Activated naive CD4-positive, alpha-beta T cell treated with anti-CD3 and anti-CD28 coated beads for 36 hours (primary cell): ENCODE results near the gene B3GAT3. TPM values are rescaled to one million over a fixed set of nuclear protein-coding genes. Genes with fewer than 3 reads are reported as not detected.
"Not testable (repeated sequence)": the region's sequence is repeated elsewhere in the genome, so short reads cannot be mapped to it uniquely, and the experiment has no call there.

Experiments
- CTCF ChIA-PET: fragments of 350-600 bp; sonication (Branson Sonifier 250); formaldehyde crosslinking; loops from one replicate; lab custom pipeline; 2021; ENCODE audit warnings: antibody characterized with exemption; lab: Charles Lee
- DNase-seq: peaks from one replicate; pipeline ENCODE4 v3.0.0-alpha.2; 2020
- H3K27ac Mint-ChIP-seq: one replicate; pipeline ENCODE4 v1.8.0; 2021; ENCODE audit warnings: mild to moderate bottlenecking, mixed read lengths
- H3K27me3 Mint-ChIP-seq: one replicate; pipeline ENCODE4 v1.8.0; 2021; ENCODE audit warnings: low read depth, mixed read lengths
- H3K36me3 Mint-ChIP-seq: one replicate; pipeline ENCODE4 v1.8.0; 2021; ENCODE audit warnings: low read depth, mixed read lengths
- H3K4me1 Mint-ChIP-seq: one replicate; pipeline ENCODE4 v1.8.0; 2021; ENCODE audit warnings: low read depth, mixed read lengths
- H3K4me3 Mint-ChIP-seq: one replicate; pipeline ENCODE4 v1.8.0; 2021; ENCODE audit warnings: mild to moderate bottlenecking, moderate library complexity, mixed read lengths
- H3K9me3 Mint-ChIP-seq: one replicate; pipeline ENCODE4 v1.8.0; 2021; ENCODE audit warnings: mixed read lengths
- intact Hi-C: fragments of 100-400 bp; cut with micrococcal nuclease; formaldehyde crosslinking; loops from one replicate; pipeline ENCODE4 v1.15.1; 2023
- total RNA-seq, 2 experiments: library from RNA; stranded (reverse); gene quantifications; one replicate each; pipeline ENCODE4 v1.2.3, GENCODE V29; 2021

The B3GAT3 gene
- total RNA-seq, 2 experiments from 2014 or later, result 43.1 to 45.7 TPM

DNA sequence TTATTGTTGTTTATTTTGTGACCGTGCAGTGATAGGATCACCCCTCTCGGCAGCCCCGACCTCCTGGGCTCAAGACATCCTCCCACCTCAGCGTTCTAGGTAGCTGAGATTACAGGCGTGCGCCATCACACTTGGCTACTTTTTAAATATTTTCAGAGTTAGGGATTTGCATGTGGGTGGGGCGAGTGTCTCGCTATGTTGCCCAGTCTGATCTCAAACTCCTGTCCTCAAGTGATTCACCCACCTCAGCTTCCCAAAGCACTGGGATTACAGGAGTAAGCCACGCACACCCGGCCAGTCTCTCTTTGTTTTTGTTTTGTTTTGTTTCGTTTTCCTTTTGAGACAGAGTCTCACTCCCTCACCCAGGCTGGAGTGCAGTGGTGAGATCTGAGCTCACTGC, 32.5 kb upstream of the B3GAT3 start:
- Mint-ChIP-seq H3K27ac (peak overlapping the region; percentile 50), H3K9me3 (no peaks in the 10 kb centered on the region), H3K4me3 (peak overlapping the region; percentile 58), H3K4me1 (peaks cover 24% of the 10 kb centered on the region), H3K36me3 (peaks cover 10% of the 10 kb centered on the region), H3K27me3 (no peaks in the 10 kb centered on the region)
- CTCF ChIA-PET, result interaction anchor here (0.6 to 1.7 kb wide), 3 partner anchors 10 to 177 kb away, joined by 3 to 7 read pairs (median 3); partner anchors contain the start of genes C11orf98, CSKMT and STX5
- intact Hi-C loops, result no loop called here
- no peak for DNase-seq

- H3K27ac Mint-ChIP-seq, result peak overlapping the region; percentile 87
- no peaks in the 10 kb centered on the region for H3K27me3 Mint-ChIP-seq
- peak overlapping the region; percentile 90 for H3K4me3 Mint-ChIP-seq
- DNase-seq, result peak; percentile 37
- CTCF ChIA-PET, result interaction anchor here (0.6 to 1.0 kb wide), 3 partner anchors 51 to 189 kb away, joined by 3 read pairs; no protein-coding TSS in a partner anchor
- no peaks in the 10 kb centered on the region for H3K9me3 Mint-ChIP-seq
- H3K4me1 Mint-ChIP-seq, result peaks cover 25% of the 10 kb centered on the region
- peaks cover 10% of the 10 kb centered on the region for H3K36me3 Mint-ChIP-seq
- intact Hi-C loops, result loop anchor here (1.0 to 2.0 kb wide), 7 partner anchors 13 to 74 kb away; partner anchors contain the start of genes C11orf98, CSKMT, HNRNPUL2 and TUT1
Observed at GRCh38 chr11:62652161-62653006, 30.6 kb upstream of the B3GAT3 start.

- DNase-seq, intact Hi-C loops, H3K27me3 Mint-ChIP-seq, H3K9me3 Mint-ChIP-seq, H3K4me3 Mint-ChIP-seq, H3K27ac Mint-ChIP-seq: not testable (repeated sequence)
- CTCF ChIA-PET, result interaction anchor here (1.3 kb wide), 1 partner anchor 17 kb away, joined by 3 read pairs; no protein-coding TSS in a partner anchor
- Mint-ChIP-seq H3K4me1 (peaks cover 35% of the 10 kb centered on the region), H3K36me3 (peaks cover 14% of the 10 kb centered on the region)
Observed at GRCh38 chr11:62650283-62650682, 28.5 kb upstream of the B3GAT3 start.

DNA sequence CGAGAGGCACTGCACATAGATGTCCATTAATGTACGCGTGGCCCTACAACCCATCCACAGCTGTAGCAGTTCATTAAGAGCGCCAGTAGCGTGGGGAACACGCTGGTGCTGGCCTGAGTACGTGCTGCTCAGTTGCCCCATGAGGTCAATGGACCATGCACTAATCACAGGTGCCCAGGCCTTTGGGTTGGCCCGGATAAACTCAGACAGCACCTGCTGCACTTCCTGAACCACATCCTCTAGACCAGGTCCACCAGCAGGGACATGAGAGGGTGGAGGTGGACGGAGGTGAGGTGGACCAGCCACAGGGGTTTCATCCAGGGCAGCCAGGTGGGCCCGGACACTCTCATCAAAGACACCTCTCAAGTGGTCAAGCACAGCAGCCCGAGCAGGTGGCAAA, 27.7 kb upstream of the B3GAT3 start:
- intact Hi-C loops, result no loop called here
- Mint-ChIP-seq H3K4me3 (no peak overlapping the region), H3K27ac (no peak overlapping the region), H3K9me3 (no peaks in the 10 kb centered on the region), H3K4me1 (peaks cover 40% of the 10 kb centered on the region), H3K27me3 (no peaks in the 10 kb centered on the region), H3K36me3 (peaks cover 17% of the 10 kb centered on the region)
- DNase-seq, result no peak
- CTCF ChIA-PET, result interaction anchor here (0.7 to 1.3 kb wide), 2 partner anchors 16 to 18 kb away, joined by 3 read pairs; partner anchors contain the start of genes C11orf98 and CSKMT

- Mint-ChIP-seq H3K4me1 (peaks cover 41% of the 10 kb centered on the region), H3K4me3 (no peak overlapping the region), H3K36me3 (peaks cover 22% of the 10 kb centered on the region), H3K9me3 (no peaks in the 10 kb centered on the region), H3K27ac (no peak overlapping the region), H3K27me3 (no peaks in the 10 kb centered on the region)
- CTCF ChIA-PET, result interaction anchor here (0.7 kb wide), 2 partner anchors 16 to 106 kb away, joined by 3 read pairs; partner anchors contain the start of genes C11orf98 and CSKMT
- DNase-seq, result no peak
- intact Hi-C loops, result no loop called here
Observed at GRCh38 chr11:62648967-62649364, 27.2 kb upstream of the B3GAT3 start.

- no peak overlapping the region for H3K27ac Mint-ChIP-seq
- H3K36me3 Mint-ChIP-seq, result peaks cover 23% of the 10 kb centered on the region
- DNase-seq, result no peak
- H3K4me3 Mint-ChIP-seq, result no peak overlapping the region
- peaks cover 38% of the 10 kb centered on the region for H3K4me1 Mint-ChIP-seq
- no peaks in the 10 kb centered on the region for H3K9me3 Mint-ChIP-seq
- no peaks in the 10 kb centered on the region for H3K27me3 Mint-ChIP-seq
- CTCF ChIA-PET, result interaction anchor here (0.7 kb wide), 1 partner anchor 106 kb away, joined by 3 read pairs; no protein-coding TSS in a partner anchor
- intact Hi-C loops, result no loop called here
Observed at GRCh38 chr11:62648185-62648966, 26.6 kb upstream of the B3GAT3 start.

GRCh38 chr11:62647609-62648005, 25.8 kb upstream of the B3GAT3 start:
- DNase-seq, result no peak
- Mint-ChIP-seq H3K4me1 (peaks cover 38% of the 10 kb centered on the region), H3K27ac (no peak overlapping the region), H3K27me3 (no peaks in the 10 kb centered on the region), H3K36me3 (peaks cover 25% of the 10 kb centered on the region), H3K9me3 (no peaks in the 10 kb centered on the region), H3K4me3 (no peak overlapping the region)
- intact Hi-C loops, result loop anchor here (2.0 kb wide), 2 partner anchors 17 to 73 kb away; partner anchors contain the start of genes C11orf98 and CSKMT
- CTCF ChIA-PET, result no interaction called here

DNA sequence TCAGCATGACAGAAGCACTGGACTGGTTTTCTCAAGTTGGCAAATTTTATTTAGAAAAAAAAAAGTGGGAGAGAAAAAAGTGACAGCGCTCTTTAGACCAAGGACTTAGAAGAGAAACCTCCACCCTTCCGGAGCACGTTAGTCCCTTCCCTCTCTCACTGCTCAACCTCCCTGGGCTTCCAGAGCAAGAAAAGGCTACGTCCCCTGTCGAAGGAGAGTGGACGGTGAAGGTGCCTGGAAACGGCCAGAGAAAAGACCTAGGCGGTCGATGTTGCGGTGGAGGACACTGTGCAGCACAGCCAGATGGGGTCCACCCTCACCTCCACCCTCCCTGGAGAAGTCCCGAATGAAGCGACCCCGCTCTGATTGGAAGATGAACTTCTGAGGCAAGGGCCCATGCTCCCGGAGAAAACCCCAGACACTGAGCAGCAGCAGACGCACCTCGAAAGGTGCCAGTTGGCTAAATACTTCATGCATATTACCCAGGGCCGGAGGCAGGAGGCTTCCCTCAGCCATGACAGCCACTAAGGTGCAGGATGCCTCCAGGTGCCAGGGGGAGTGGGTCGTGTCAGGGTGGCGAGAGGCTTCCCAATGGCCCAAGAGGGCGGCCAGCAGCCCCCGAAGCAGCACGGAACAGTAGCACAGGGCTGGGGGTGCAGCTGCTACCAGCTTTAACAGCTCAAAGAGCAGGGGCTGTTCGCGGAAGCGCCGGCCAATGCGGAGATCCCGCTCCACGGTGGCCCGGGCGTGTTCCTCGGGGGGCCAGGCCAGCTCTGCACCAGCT, 25.2 kb upstream of the B3GAT3 start:
- CTCF ChIA-PET, result interaction anchor here (1.0 kb wide), 1 partner anchor 10 kb away, joined by 3 read pairs; no protein-coding TSS in a partner anchor
- Mint-ChIP-seq H3K9me3 (no peaks in the 10 kb centered on the region), H3K36me3 (peaks cover 25% of the 10 kb centered on the region), H3K4me1 (peaks cover 34% of the 10 kb centered on the region), H3K27ac (peak overlapping the region; percentile 95), H3K4me3 (peak overlapping the region; percentile 99), H3K27me3 (no peaks in the 10 kb centered on the region)
- DNase-seq, result no peak
- intact Hi-C loops, result loop anchor here (1.0 to 2.0 kb wide), 8 partner anchors 18 to 193 kb away; partner anchors contain the start of genes C11orf98, CSKMT, EML3 and TUT1

GRCh38 chr11:62645946-62646824, 24.4 kb upstream of the B3GAT3 start, which contains the start of gene GANAB:
Gene GANAB (minus strand): TSS chr11:62646613. CDS start chr11:62646599, 14 bp downstream.
- intact Hi-C loops, result loop anchor here (1.0 to 2.0 kb wide), 8 partner anchors 19 to 194 kb away; partner anchors contain the start of genes C11orf98, CSKMT, EML3 and TUT1
- H3K9me3 Mint-ChIP-seq, result no peaks in the 10 kb centered on the region
- H3K4me3 Mint-ChIP-seq, result peak within 1 kb of the TSS; percentile 99
- peak within 1 kb of the TSS; percentile 95 for H3K27ac Mint-ChIP-seq
- H3K36me3 Mint-ChIP-seq, result peaks cover 25% of the 10 kb centered on the region
- DNase-seq, result peak; percentile 100
- peaks cover 35% of the 10 kb centered on the region for H3K4me1 Mint-ChIP-seq
- no peaks in the 10 kb centered on the region for H3K27me3 Mint-ChIP-seq
- CTCF ChIA-PET, result interaction anchor here (0.5 to 1.1 kb wide), 4 partner anchors 11 to 220 kb away, joined by 3 to 4 read pairs (median 3); no protein-coding TSS in a partner anchor

GRCh38 chr11:62645671-62645945, 23.8 kb upstream of the B3GAT3 start:
- CTCF ChIA-PET, result interaction anchor here (0.5 to 1.3 kb wide), 3 partner anchors 22 to 55 kb away, joined by 3 to 5 read pairs (median 4); no protein-coding TSS in a partner anchor
- H3K27me3 Mint-ChIP-seq, result no peaks in the 10 kb centered on the region
- DNase-seq, result no peak
- H3K4me1 Mint-ChIP-seq, result peaks cover 37% of the 10 kb centered on the region
- H3K27ac Mint-ChIP-seq, result peak overlapping the region; percentile 95
- peak overlapping the region; percentile 99 for H3K4me3 Mint-ChIP-seq
- peaks cover 26% of the 10 kb centered on the region for H3K36me3 Mint-ChIP-seq
- intact Hi-C loops, result no loop called here
- H3K9me3 Mint-ChIP-seq, result no peaks in the 10 kb centered on the region
